Hepatocyte (in vitro differentiated cells): ENCODE data around the gene MUCL3. TPM values are rescaled to one million over a fixed set of nuclear protein-coding genes. Genes with fewer than 3 reads are reported as not detected.

ENCODE experiments used
- DNase-seq: peaks from one replicate; pipeline ENCODE4 v3.0.0-alpha.2; 2016; ENCODE audit warnings: low spot score
- H2AFZ ChIP-seq: fragments of 200-600 bp; sonication (generic); 2 replicates; pipeline ENCODE4 v1.6.0; 2016; ENCODE audit warnings: antibody characterized with exemption, mild to moderate bottlenecking
- H3K27ac ChIP-seq: fragments of 200-600 bp; sonication (generic); 2 replicates; pipeline ENCODE4 v1.5.1; 2016; ENCODE audit warnings: mild to moderate bottlenecking
- H3K27me3 ChIP-seq: fragments of 200-600 bp; sonication (generic); 2 replicates; pipeline ENCODE4 v1.6.1; 2016
- H3K36me3 ChIP-seq: fragments of 200-600 bp; sonication (generic); replicated peaks from 2 replicates; pipeline ENCODE4 v1.5.1; 2016; ENCODE audit warnings: low read depth; ENCODE audit not compliant: insufficient read depth
- H3K4me1 ChIP-seq: fragments of 200-600 bp; sonication (generic); 2 replicates; pipeline ENCODE4 v1.5.1; 2016; ENCODE audit warnings: mild to moderate bottlenecking, moderate library complexity; ENCODE audit not compliant: insufficient read depth
- H3K4me2 ChIP-seq: fragments of 200-600 bp; sonication (generic); 2 replicates; pipeline ENCODE4 v1.6.0; 2016
- H3K4me3 ChIP-seq: fragments of 200-600 bp; sonication (generic); 2 replicates; pipeline ENCODE4 v1.5.1; 2016; ENCODE audit warnings: mild to moderate bottlenecking
- H3K79me2 ChIP-seq: fragments of 200-600 bp; sonication (generic); 2 replicates; pipeline ENCODE4 v1.6.0; 2017; ENCODE audit warnings: mild to moderate bottlenecking
- H3K9me2 ChIP-seq: fragments of 200-600 bp; sonication (generic); replicated peaks from 2 replicates; pipeline ENCODE4 v1.6.0; 2017; ENCODE audit warnings: mild to moderate bottlenecking; ENCODE audit not compliant: insufficient read depth
- H3K9me3 ChIP-seq: fragments of 200-600 bp; sonication (generic); 2 replicates; pipeline ENCODE4 v1.5.1; 2016; ENCODE audit warnings: low read depth, mild to moderate bottlenecking
- H4K20me1 ChIP-seq: fragments of 200-600 bp; sonication (generic); 2 replicates; pipeline ENCODE4 v1.6.0; 2016; ENCODE audit warnings: mild to moderate bottlenecking; ENCODE audit not compliant: insufficient read depth, poor library complexity, severe bottlenecking
- CTCF ChIP-seq: fragments of 200-600 bp; sonication (generic); IDR thresholded peaks from 2 replicates; pipeline ENCODE4 v1.5.1; 2016; ENCODE audit warnings: antibody characterized with exemption, mild to moderate bottlenecking; ENCODE audit not compliant: poor library complexity
- EZH2 ChIP-seq: fragments of 200-600 bp; sonication (generic); IDR thresholded peaks from 2 replicates; pipeline ENCODE4 v1.6.1; 2016; ENCODE audit warnings: antibody characterized with exemption, mild to moderate bottlenecking, borderline replicate concordance
- EZH2phosphoT487 ChIP-seq: fragments of 200-600 bp; sonication (generic); IDR thresholded peaks from one replicate; pipeline ENCODE4 v1.6.1; 2018; ENCODE audit warnings: antibody characterized with exemption, mild to moderate bottlenecking, low read depth, moderate library complexity; ENCODE audit not compliant: unreplicated experiment, severe bottlenecking
- WGBS: methylation state at CpG from one replicate; pipeline ENCODE4 v1.1.6; 2016; ENCODE audit warnings: low lambda C conversion rate; ENCODE audit errors: missing lambda C conversion rate; 5-methylcytosine and 5-hydroxymethylcytosine counted together
- polyA plus RNA-seq: library from polyadenylated mRNA; unstranded; fragments of >200 nt; fragmentation: Nextera tagmentation; extraction: Ambion mirVana; gene quantifications from 2 replicates; pipeline ENCODE4 v1.2.1, GENCODE V29; 2016
- total RNA-seq: library from RNA; depleted of rRNA; stranded (reverse); fragments of >200 nt; gene quantifications from 2 replicates; pipeline ENCODE4 v1.2.3, GENCODE V29; 2014

The MUCL3 gene
- total and polyA plus RNA-seq, 2 experiments from 2014 or later: 0.11 to 0.13 TPM

GRCh38 chr6:30948811-30949210, 8.0 kb downstream of the MUCL3 start:
- DNase-seq: no peak
- H4K20me1 ChIP-seq: no peaks in the 10 kb centered on the region
- H3K9me3 ChIP-seq: no peaks in the 10 kb centered on the region
- no peaks in the 10 kb centered on the region for H3K36me3 ChIP-seq
- no peaks in the 10 kb centered on the region for H3K79me2 ChIP-seq
- no peaks in the 10 kb centered on the region for H3K4me1 ChIP-seq
- H3K27me3 ChIP-seq: peaks cover 9% of the 10 kb centered on the region
- TF ChIP-seq EZH2phosphoT487 (no peak), EZH2 (no peak), CTCF (no peak)
- no peak overlapping the region for H3K4me3 ChIP-seq
- WGBS: 92% methylated on average over 6 of the region's 6 CpGs
- no peak overlapping the region for H3K27ac ChIP-seq
- H3K9me2 ChIP-seq: no peaks in the 10 kb centered on the region
- H2AFZ ChIP-seq: no peak overlapping the region
- H3K4me2 ChIP-seq: no peak overlapping the region

- peaks cover 33% of the 10 kb centered on the region for H3K27me3 ChIP-seq
- no peaks in the 10 kb centered on the region for H3K36me3 ChIP-seq
- H3K79me2 ChIP-seq: no peaks in the 10 kb centered on the region
- H3K9me2 ChIP-seq: no peaks in the 10 kb centered on the region
- no peak overlapping the region for H3K4me2 ChIP-seq
- no peak overlapping the region for H3K27ac ChIP-seq
- TF ChIP-seq EZH2phosphoT487 (no peak), CTCF (no peak), EZH2 (no peak)
- no peak for DNase-seq
- no peaks in the 10 kb centered on the region for H4K20me1 ChIP-seq
- H2AFZ ChIP-seq: no peak overlapping the region
- H3K4me1 ChIP-seq: no peaks in the 10 kb centered on the region
- WGBS: 87% methylated on average over 5 of the region's 5 CpGs
- H3K4me3 ChIP-seq: no peak overlapping the region
- no peaks in the 10 kb centered on the region for H3K9me3 ChIP-seq
Observed at GRCh38 chr6:30951907-30952469, 11.2 kb downstream of the MUCL3 start.

- peak overlapping the region; percentile 88 for H3K4me2 ChIP-seq
- H2AFZ ChIP-seq: peak overlapping the region; percentile 89
- H3K27me3 ChIP-seq: peaks cover 43% of the 10 kb centered on the region
- 65% methylated on average over 9 of the region's 9 CpGs for WGBS
- TF ChIP-seq EZH2 (no peak), CTCF (no peak), EZH2phosphoT487 (no peak)
- H3K36me3 ChIP-seq: no peaks in the 10 kb centered on the region
- H3K79me2 ChIP-seq: no peaks in the 10 kb centered on the region
- peak overlapping the region; percentile 31 for H3K27ac ChIP-seq
- no peaks in the 10 kb centered on the region for H3K9me2 ChIP-seq
- no peak for DNase-seq
- peak overlapping the region; percentile 9 for H3K4me3 ChIP-seq
- no peaks in the 10 kb centered on the region for H3K9me3 ChIP-seq
- H3K4me1 ChIP-seq: no peaks in the 10 kb centered on the region
- H4K20me1 ChIP-seq: no peaks in the 10 kb centered on the region
Observed at GRCh38 chr6:30954631-30955366, 14.0 kb downstream of the MUCL3 start.
